MM.1S (cell line): ENCODE results near the gene EEF2KMT.
A peak's percentile ranks its signal among the peaks of the same experiment; 100 is the strongest.

ENCODE experiments used
- DNase-seq: peaks from one replicate; pipeline ENCODE4 v3.0.0-alpha.2; 2015
- H2AFZ ChIP-seq: fragments of 300-600 bp; sonication (generic); 2 replicates; pipeline ENCODE4 v1.6.0; 2016; ENCODE audit warnings: antibody characterized with exemption, low read length
- H3F3A ChIP-seq: fragments of 300-600 bp; sonication (generic); 2 replicates; pipeline ENCODE4 v1.6.1; 2016; ENCODE audit warnings: mild to moderate bottlenecking, antibody characterized with exemption, low read length, moderate library complexity, mixed read lengths; ENCODE audit not compliant: insufficient read depth
- H3K27ac ChIP-seq: fragments of 300-600 bp; sonication (generic); 2 replicates; pipeline ENCODE4 v1.5.1; 2016; ENCODE audit warnings: mild to moderate bottlenecking, low read length
- H3K27me3 ChIP-seq: fragments of 300-600 bp; sonication (generic); replicated peaks from 2 replicates; pipeline ENCODE4 v1.6.0; 2016; ENCODE audit warnings: low read length; ENCODE audit not compliant: insufficient read depth
- H3K36me3 ChIP-seq: fragments of 300-600 bp; sonication (generic); replicated peaks from 2 replicates; pipeline ENCODE4 v1.6.1; 2016; ENCODE audit warnings: mild to moderate bottlenecking, low read length, mixed read lengths; ENCODE audit not compliant: insufficient read depth
- H3K4me1 ChIP-seq: fragments of 300-600 bp; sonication (generic); 2 replicates; pipeline ENCODE4 v1.6.1; 2016; ENCODE audit warnings: low read length, mixed read lengths
- H3K4me2 ChIP-seq: fragments of 300-600 bp; sonication (generic); 2 replicates; pipeline ENCODE4 v1.6.0; 2016; ENCODE audit warnings: low read depth, low read length
- H3K4me3 ChIP-seq: fragments of 300-600 bp; sonication (generic); 2 replicates; pipeline ENCODE4 v1.5.1; 2016; ENCODE audit warnings: low read length, mixed read lengths
- H3K79me2 ChIP-seq: fragments of 300-600 bp; sonication (generic); 2 replicates; pipeline ENCODE4 v1.6.1; 2016; ENCODE audit warnings: mixed run types, low read length, mixed read lengths
- H3K9ac ChIP-seq: fragments of 300-600 bp; sonication (generic); 2 replicates; pipeline ENCODE4 v1.6.1; 2016; ENCODE audit warnings: low read length, mixed read lengths
- H3K9me2 ChIP-seq: fragments of 300-600 bp; sonication (generic); replicated peaks from 2 replicates; pipeline ENCODE4 v1.6.1; 2016; ENCODE audit warnings: mild to moderate bottlenecking, low read length, mixed read lengths; ENCODE audit not compliant: insufficient read depth
- H3K9me3 ChIP-seq: fragments of 300-600 bp; sonication (generic); replicated peaks from 2 replicates; pipeline ENCODE4 v1.6.1; 2016; ENCODE audit warnings: mild to moderate bottlenecking, low read length, mixed read lengths; ENCODE audit not compliant: insufficient read depth
- H4K20me1 ChIP-seq: fragments of 300-600 bp; sonication (generic); 2 replicates; pipeline ENCODE4 v1.6.1; 2016; ENCODE audit warnings: mild to moderate bottlenecking, low read length, moderate library complexity, mixed read lengths; ENCODE audit not compliant: insufficient read depth
- CTCF ChIP-seq: fragments of 300-600 bp; sonication (generic); IDR thresholded peaks from 2 replicates; pipeline ENCODE4 v1.5.1; 2016; ENCODE audit warnings: antibody characterized with exemption, low read length, mixed read lengths
- EZH2 ChIP-seq: fragments of 300-600 bp; sonication (generic); optimal IDR thresholded peaks from 2 replicates; pipeline ENCODE3; 2017; ENCODE audit warnings: low read depth, mild to moderate bottlenecking, antibody characterized with exemption, low read length, mixed read lengths
- EZH2phosphoT487 ChIP-seq: fragments of 300-600 bp; sonication (generic); IDR thresholded peaks from 2 replicates; pipeline ENCODE4 v1.6.1; 2018; ENCODE audit warnings: antibody characterized with exemption, low read length

Gene EEF2KMT

GRCh38 chr16:5056352-5056751, 41.2 kb downstream of the EEF2KMT start:
- H3K79me2 ChIP-seq = no peaks in the 10 kb centered on the region
- peaks cover 18% of the 10 kb centered on the region for H3K27me3 ChIP-seq
- H3K9me3 ChIP-seq = no peaks in the 10 kb centered on the region
- no peaks in the 10 kb centered on the region for H3K9me2 ChIP-seq
- H3F3A ChIP-seq = no peaks in the 10 kb centered on the region
- H3K27ac ChIP-seq = no peak overlapping the region
- H3K4me2 ChIP-seq = no peak overlapping the region
- TF ChIP-seq EZH2phosphoT487 (no peak), CTCF (peak; percentile 48), EZH2 (no peak)
- H2AFZ ChIP-seq = no peak overlapping the region
- H3K9ac ChIP-seq = no peak overlapping the region
- H3K36me3 ChIP-seq = no peaks in the 10 kb centered on the region
- H3K4me1 ChIP-seq = no peaks in the 10 kb centered on the region
- DNase-seq = peak; percentile 24
- H4K20me1 ChIP-seq = no peaks in the 10 kb centered on the region
- H3K4me3 ChIP-seq = no peak overlapping the region

- Histone ChIP-seq H3K27ac (no peak overlapping the region), H3K9me2 (no peaks in the 10 kb centered on the region), H2AFZ (no peak overlapping the region), H3K4me2 (no peak overlapping the region), H3K36me3 (no peaks in the 10 kb centered on the region), H4K20me1 (no peaks in the 10 kb centered on the region), H3K9ac (no peak overlapping the region), H3K79me2 (no peaks in the 10 kb centered on the region), H3F3A (no peaks in the 10 kb centered on the region), H3K4me1 (no peaks in the 10 kb centered on the region), H3K27me3 (peaks cover 15% of the 10 kb centered on the region), H3K9me3 (no peaks in the 10 kb centered on the region), H3K4me3 (no peak overlapping the region)
- TF ChIP-seq CTCF = no peak
- TF ChIP-seq EZH2phosphoT487 = no peak
- no peak for TF ChIP-seq EZH2
- DNase-seq = no peak
Observed at GRCh38 chr16:5054876-5055865, 42.4 kb downstream of the EEF2KMT start.

- H3K4me2 ChIP-seq = no peak overlapping the region
Observed at GRCh38 chr16:5046914-5047313, 50.7 kb downstream of the EEF2KMT start.

More at GRCh38 chr16:5046914-5047313, 50.7 kb downstream of the EEF2KMT start:
- Histone ChIP-seq H3K4me3 (no peak overlapping the region), H3K79me2 (no peaks in the 10 kb centered on the region), H3K4me1 (peaks cover 10% of the 10 kb centered on the region), H2AFZ (no peak overlapping the region), H3K9me2 (no peaks in the 10 kb centered on the region), H3F3A (peaks cover 4% of the 10 kb centered on the region; the same call in 1 of the 2 replicates), H3K9ac (no peak overlapping the region), H3K27ac (no peak overlapping the region), H3K27me3 (peaks cover 22% of the 10 kb centered on the region), H3K36me3 (no peaks in the 10 kb centered on the region), H4K20me1 (no peaks in the 10 kb centered on the region), H3K9me3 (no peaks in the 10 kb centered on the region)
- DNase-seq = no peak
- TF ChIP-seq EZH2 (no peak), CTCF (no peak), EZH2phosphoT487 (no peak)
